ENCODE results near the gene ERLEC1.

- TF ChIP-seq CTCF (IDR thresholded peaks at IDR 0.05; ENCODE audit: insufficient read depth, low read depth, low read length) (no peak), EZH2 (IDR thresholded peaks at IDR 0.05; ENCODE audit: insufficient read depth, low read length) (no peak)
These were observed 47.8 kb upstream of the ERLEC1 start for GRCh38 chr2:53739032-53739431.

All from astrocyte (in vitro differentiated cells and primary cell).